Measurements from ENCODE around the gene LRRN2. TPM values are rescaled to one million over a fixed set of nuclear protein-coding genes. Genes with fewer than 3 reads are reported as not detected.

LRRN2 gene
- total RNA-seq, 1 donor from 2014 or later: 3.9 TPM

- DNase-seq (ENCODE audit: low spot score): no peak
These were observed 21.7 kb downstream of the LRRN2 start for GRCh38 chr1:204663644-204664383.

DNA sequence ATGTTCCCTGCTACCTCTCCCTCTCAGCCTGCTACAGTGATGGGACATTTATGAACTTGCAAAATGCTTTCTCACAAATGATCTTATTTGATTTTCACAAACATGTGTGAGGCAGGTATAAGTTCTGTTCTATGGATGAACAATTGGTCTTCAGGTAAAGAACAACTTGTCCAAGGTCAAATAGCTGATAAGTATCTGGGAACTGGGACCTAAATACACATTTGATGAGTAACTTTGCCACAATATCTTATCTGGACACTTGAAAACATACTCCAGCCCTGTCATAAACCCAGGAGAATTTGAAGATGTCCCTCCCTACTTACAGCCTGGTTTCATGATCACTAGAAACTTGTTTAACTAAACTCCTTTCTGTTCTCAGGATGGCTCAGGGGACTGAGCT, 23.0 kb downstream of the LRRN2 start:
- DNase-seq (ENCODE audit: low spot score): no peak

GRCh38 chr1:204660509-204660908, 25.0 kb downstream of the LRRN2 start:
- DNase-seq (ENCODE audit: low spot score): peak; percentile 94

DNA sequence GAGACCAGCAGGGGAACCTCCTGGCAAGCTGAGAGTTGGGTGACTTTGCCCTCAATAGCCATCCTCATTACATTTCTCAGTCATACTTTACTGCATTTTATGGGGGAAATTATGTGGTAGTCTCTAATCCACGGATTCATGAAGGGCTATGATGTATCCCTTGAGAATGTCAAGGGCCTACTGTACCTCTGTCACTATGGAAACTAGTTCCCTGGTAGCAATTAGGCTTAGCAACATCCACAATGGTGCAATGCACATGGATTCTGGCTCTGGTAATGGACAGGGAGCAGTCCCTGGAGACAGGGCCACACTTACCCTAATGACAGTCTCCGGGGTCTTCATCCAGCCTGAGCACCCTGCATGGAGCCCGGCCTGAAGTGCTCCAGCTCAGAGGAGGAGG, 26.5 kb downstream of the LRRN2 start:
- peak; percentile 25 for DNase-seq (ENCODE audit: low spot score)

GRCh38 chr1:204658295-204658694, 27.2 kb downstream of the LRRN2 start:
- no peak for DNase-seq (ENCODE audit: low spot score)

DNA sequence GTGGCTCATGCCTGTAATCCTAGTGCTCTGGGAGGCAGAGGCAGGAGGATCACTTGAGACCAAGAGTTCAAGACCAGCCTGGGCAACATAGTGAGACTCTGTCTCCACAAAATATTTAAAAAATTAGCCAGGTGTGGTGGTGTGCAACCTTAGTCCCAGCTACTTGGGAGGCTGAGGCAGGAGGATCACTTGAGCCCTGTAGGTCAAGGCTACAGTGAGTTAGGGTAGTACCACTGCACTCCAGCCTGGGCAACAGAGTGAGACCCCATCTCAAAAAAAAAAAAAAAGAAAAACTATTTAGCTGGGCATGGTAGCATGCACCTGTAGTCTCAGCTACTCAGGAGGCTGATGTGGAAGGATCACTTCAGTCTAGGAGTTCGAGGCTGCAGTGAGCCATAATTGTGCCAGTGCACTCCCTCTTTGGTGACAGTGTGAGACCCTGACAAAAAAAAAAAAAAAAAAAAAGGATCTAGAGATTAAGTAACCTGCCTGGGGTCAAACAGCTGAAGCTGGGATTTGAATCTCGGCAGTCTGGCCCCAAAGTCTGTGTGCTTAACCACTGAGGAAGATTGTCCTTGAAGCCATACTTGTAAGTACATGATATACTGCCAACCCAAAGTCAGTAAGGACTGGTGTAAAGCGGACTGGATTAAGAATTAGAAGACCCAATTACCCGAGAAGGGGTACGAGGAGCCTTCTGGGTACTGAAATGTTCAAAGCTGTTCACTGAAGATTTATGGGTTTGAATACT, 31.8 kb downstream of the LRRN2 start:
- DNase-seq (ENCODE audit: low spot score): no peak

DNA sequence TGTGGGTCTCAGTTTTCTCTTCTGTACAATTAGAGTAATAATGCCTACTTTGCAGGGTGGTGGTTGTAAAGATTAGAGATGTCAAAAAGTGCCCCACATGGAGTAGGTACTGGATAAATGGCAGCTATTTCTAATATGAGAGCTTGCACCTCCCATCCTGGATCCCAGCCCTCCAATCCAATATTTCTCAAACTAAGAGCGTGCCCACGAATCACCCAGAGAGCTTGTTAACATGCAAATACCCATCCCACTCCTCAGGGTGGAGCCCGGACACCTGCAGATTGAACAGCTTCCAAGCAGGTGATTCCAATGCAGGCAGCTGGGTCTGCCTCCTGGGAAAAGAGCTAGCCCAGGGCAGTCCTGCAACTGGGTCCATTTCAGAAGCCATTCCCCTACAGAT, 33.0 kb downstream of the LRRN2 start:
- DNase-seq (ENCODE audit: low spot score): no peak

GRCh38 chr1:204651843-204652421, 33.6 kb downstream of the LRRN2 start:
- DNase-seq (ENCODE audit: low spot score): no peak

DNA sequence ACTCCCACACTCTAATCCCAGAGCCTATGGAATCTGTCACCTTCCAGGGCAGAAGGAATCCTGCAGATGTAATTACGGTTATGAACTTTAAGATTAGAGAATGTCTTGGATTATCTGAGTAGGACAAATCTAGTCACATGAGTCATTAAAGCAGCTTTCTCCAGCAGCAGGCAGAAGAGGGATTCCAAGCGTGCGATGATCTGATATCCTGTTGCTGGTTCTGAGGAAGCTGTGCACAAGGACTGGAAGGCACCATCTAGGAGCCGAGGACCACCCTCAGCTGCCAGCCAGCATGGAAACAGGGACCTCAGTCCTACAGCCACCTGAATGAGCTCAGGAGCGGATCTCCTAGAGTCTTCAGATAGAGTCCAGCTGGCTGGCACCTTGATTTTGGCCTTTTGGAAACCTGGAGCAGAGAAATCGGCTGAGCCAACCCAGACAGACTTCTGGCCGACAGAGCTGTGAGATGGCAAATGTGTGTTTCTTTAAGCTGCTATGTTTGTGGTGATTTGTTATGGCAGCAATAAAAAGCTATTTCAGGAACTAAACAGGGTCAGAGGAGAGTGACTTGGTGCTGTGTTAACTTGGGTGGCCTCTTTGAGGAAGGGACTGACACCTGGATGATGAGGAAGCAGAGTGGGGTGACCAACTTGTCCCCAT, 34.5 kb downstream of the LRRN2 start:
- DNase-seq (ENCODE audit: low spot score): peak; percentile 31

DNA sequence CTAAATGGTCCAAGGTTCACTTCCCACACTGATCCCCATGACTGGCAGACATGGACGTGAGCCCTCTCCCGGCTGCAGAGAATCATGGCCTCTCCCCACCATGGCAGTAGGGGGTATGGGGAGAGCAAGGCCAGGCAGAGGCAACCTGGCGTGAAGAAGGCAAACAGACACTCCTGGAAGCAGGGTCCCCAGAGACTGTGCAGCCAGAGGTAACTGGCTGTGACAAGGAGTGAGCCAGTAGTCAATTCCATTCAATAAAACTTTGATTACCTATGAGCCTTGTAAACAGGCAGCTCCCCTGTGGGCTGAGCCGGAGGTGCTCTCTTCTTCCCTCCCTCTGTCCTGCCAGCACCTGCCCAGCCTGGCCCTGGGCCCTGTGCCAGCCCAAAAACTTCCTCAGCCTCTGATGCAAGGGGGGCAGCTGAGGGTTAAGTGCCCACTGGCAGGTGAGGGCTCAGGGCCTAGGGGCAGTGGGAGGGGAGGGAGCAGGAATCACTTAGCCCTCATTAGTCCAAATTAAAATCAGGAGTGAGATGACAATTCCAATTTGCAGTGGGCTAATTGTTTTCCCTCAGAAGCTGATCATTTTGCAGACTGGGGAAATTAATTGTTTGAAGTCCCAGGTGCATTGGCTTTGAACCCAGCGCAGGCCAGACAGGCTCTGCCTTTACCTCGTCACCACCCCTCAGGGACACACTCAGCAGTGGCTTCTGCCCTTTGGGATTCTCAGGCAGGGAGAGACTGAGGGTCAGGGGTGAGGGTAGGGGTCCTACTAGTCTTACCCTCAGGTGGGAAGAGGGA, 35.6 kb downstream of the LRRN2 start:
- no peak for DNase-seq (ENCODE audit: low spot score)

DNA sequence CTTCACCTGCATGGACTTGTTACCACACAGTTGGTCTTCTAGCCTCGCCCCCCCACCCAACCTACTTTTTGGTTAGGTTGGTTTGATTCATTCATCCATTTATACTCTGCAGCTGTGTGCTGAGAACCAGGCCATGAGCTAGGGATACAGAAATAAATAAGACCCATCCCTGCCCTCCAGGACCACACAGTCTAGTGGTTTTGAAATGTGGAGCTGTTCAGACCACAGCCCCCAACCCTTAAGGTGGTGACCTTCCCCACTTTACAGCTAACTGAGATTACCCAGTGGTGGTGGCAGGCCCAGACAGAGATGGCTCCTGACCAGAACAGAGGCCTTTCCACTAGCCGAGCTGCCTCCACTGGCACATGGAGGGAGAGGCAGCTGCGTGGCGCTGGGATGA, 37.0 kb downstream of the LRRN2 start:
- no peak for DNase-seq (ENCODE audit: low spot score)

DNA sequence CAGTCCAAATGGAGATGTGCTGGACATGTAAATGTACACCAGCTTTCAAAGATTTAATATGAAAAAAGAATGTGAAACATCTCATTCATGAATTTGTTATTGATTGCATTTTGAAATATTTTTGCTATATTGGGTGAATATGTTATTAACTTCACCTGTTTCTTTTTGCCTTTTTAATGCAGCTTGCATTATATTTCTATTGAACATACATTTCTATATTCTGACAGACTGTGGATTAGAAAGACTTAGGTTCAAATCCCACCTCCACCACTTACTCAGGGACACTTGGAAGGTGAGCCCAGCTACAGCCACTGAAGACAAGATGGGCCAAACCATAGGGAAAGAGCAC, 37.8 kb downstream of the LRRN2 start:
- DNase-seq (ENCODE audit: low spot score): no peak

GRCh38 chr1:204647114-204647804, 38.3 kb downstream of the LRRN2 start:
- DNase-seq (ENCODE audit: low spot score): peak; percentile 49

GRCh38 chr1:204645666-204646065, 39.9 kb downstream of the LRRN2 start:
- DNase-seq (ENCODE audit: low spot score): no peak

DNA sequence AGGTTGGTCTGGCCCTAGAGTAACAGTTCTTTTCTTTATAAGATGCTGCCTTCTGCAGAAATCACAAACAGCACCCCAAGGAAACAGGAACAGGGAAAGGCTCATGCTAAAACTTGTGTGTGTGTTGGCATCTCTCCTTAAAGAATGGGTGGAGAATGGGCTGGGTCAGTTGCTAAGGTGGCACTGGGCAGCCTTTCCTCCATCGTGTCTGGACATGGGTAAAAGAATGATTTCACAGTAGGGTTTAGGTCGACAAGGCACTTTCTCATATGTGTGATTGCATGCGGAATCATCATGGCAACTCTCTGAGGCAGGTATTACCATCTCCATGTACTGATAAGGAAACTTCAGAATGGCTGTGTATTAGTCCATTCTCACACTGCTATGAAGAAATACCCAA, 40.3 kb downstream of the LRRN2 start:
- no peak for DNase-seq (ENCODE audit: low spot score)

DNA sequence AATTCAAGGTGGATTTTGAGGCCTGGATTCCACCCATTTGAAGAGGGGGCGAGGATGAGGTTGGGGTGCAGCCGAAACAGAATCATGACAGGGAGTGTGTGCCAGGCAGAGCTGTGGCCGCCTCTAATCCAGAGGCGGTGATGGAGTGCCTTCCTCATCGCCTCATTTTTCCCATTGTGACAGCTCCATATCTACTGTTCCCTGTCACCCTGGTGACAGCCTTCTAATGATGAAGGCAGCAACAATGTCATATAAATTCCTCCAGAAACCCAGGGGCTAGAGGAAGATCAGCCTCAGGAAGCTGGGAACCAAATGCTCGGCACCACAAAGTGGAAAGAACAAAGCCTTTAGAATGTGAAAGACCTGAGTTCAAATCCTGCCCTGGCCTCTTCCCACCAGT, 42.0 kb downstream of the LRRN2 start:
- no peak for DNase-seq (ENCODE audit: low spot score)

DNA sequence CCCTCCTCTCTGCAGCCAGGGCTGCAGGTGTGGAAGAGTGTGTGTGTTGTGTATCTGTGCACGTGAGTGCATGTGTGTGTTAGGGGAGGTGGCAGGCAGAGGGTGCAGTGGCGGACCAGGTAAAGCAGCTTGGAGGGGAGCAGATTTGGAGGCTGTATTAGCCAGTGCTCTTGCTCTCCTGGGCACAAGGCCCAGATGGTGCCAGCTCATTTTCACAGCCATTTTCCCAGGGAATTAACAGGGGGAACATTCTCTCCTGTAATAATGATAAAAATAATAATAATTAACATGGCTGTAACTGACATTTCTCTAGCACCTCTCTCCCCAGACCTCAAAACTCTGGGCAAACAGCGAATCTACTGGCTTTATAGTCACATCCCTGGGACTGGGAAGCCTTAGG, 43.6 kb downstream of the LRRN2 start:
- DNase-seq (ENCODE audit: low spot score): no peak

DNA sequence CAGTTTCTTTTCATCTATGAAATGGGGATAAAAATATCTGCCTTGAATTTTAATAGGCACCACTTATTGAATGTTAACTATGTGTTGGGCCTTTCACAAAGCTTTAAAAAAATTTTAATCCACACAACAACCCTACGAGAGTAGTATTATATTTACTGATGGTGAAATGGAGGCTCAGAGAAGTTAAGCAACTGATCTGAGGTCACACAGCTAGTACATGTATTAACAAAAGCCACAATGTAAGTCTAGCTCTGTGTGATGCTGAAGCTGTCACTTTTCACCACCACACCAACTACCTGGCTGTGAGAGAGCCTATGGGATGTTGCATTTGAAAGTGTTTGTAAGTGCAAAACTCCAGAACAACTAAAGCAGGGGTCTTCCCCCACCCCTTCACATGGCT, 44.1 kb downstream of the LRRN2 start:
- DNase-seq (ENCODE audit: low spot score): no peak

- no peak for DNase-seq (ENCODE audit: low spot score)
These were observed 45.0 kb downstream of the LRRN2 start for GRCh38 chr1:204640578-204640977.

DNA sequence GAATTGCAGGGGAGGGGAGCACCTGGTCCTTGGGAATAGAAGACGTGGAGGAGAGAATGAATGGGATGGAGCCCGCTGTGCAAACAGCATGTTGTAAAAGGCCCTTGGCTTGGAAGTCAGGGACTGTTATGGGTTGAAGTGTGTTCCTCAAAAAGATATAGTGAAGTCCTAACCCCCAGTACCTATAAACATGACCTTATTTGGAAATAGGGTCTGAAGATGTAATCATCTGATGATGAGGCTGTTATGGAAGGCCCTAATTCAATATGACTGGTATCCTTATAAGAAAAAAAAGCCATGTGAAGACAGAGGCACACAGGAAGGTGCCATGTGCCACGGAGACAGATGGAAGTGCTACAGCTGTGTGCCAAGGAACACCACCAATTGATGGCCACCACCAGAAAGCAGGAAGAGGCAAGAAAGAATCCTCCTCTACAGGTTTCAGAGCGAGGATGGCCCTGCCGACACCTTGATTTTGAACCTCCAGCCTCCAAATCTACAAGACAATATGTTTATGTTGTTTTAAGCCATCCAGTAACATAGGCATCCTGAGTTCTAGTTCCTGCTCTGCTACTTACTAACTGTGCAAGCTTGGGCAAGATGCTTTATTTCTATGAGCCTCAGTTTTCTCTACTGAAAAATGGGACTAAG, 51.2 kb downstream of the LRRN2 start:
- no peak for DNase-seq (ENCODE audit: low spot score)

GRCh38 chr1:204633665-204634064, 51.9 kb downstream of the LRRN2 start:
- no peak for DNase-seq (ENCODE audit: low spot score)

All from umbilical cord (tissue), 2 donors.